Sigmoid colon (tissue), 7 donors: Measurements from ENCODE around the gene KIAA2012. TPM values are rescaled to one million over a fixed set of nuclear protein-coding genes. Genes with fewer than 3 reads are reported as not detected.

Experiments used
- DNase-seq: peaks from one replicate; pipeline ENCODE4 v3.0.0-alpha.2; 2019
- H3K27ac ChIP-seq, 4 donors: fragments of 200-600 bp; sonication (generic); one replicate each; pipeline ENCODE4 v1.5.1; 2016 to 2019; ENCODE audit warnings: mild to moderate bottlenecking in 1 of 4
- H3K27me3 ChIP-seq, 3 donors: fragments of 200-600 bp; sonication (generic); one replicate each; pipeline ENCODE4 v1.5.1; 2019; ENCODE audit warnings: mild to moderate bottlenecking in 1 of 3
- H3K36me3 ChIP-seq, 4 donors: fragments of 200-600 bp; sonication (generic); one replicate each; pipeline ENCODE4 v1.5.1; 2016 to 2019
- H3K4me1 ChIP-seq, 4 donors: fragments of 200-600 bp; sonication (generic); one replicate each; pipeline ENCODE4 v1.5.1; 2017 to 2019
- H3K4me3 ChIP-seq, 4 donors: fragments of 200-600 bp; sonication (generic); one replicate each; pipeline ENCODE4 v1.5.1; 2017 to 2019; ENCODE audit warnings: mild to moderate bottlenecking in 2 of 4, moderate library complexity in 1 of 4
- H3K9me3 ChIP-seq, 4 donors: fragments of 200-600 bp in 3 of 4; sonication (generic) in 3 of 4; one replicate each; pipeline versions ENCODE4 v1.5.1 to v1.6.1; 2013 to 2019
- CTCF ChIP-seq, 4 experiments: fragments of 450-650 bp in 3 of 4; fragments of 200-600 bp in 1 of 4; IDR thresholded peaks; one replicate each; pipeline ENCODE4 v1.5.1; 2016 to 2019; ENCODE audit warnings: antibody characterized with exemption in 4 of 4, mild to moderate bottlenecking in 3 of 4, moderate library complexity in 2 of 4
- EP300 ChIP-seq, 4 donors: sonication (generic); formaldehyde crosslinking; IDR thresholded peaks; one replicate each; pipeline ENCODE4 v1.6.1; 2017; ENCODE audit warnings: antibody characterized with exemption in 4 of 4
- POLR2A ChIP-seq, 2 donors: fragments of 450-650 bp; IDR thresholded peaks; one replicate each; pipeline ENCODE4 v1.6.1; 2016; ENCODE audit warnings: antibody characterized with exemption in 2 of 2, mild to moderate bottlenecking in 2 of 2, moderate library complexity in 2 of 2
- POLR2AphosphoS5 ChIP-seq, 4 donors: sonication (generic); formaldehyde crosslinking; IDR thresholded peaks; one replicate each; pipeline ENCODE4 v1.6.1; 2017; ENCODE audit warnings: antibody characterized with exemption in 4 of 4
- whole genome bisulfite sequencing, 2 donors: extraction: QIAGEN DNeasy Blood & Tissue Kit; methylation state at CpG; one replicate each; pipeline ENCODE4 v1.1.7; 2013; 5-methylcytosine and 5-hydroxymethylcytosine counted together
- intact Hi-C: fragments of 100-400 bp; cut with DNase I; formaldehyde crosslinking; loops from one replicate; pipeline ENCODE4 v1.15.1; 2023
- polyA plus RNA-seq, 3 donors: library from polyadenylated mRNA; stranded (reverse); fragments of 200-250 nt; gene quantifications; one replicate each; pipeline ENCODE4 v1.2.3, GENCODE V29; 2013
- total RNA-seq, 4 donors: library from RNA; depleted of rRNA; stranded (reverse); fragments of >200 nt; gene quantifications; one replicate each; pipeline ENCODE4 v1.1.0, GENCODE V29; 2016
- donor health status: healthy with polysubstance abuse.
- donor health status: Bipolar disorder and iron deficiency.
- donor health status: healthy.

KIAA2012 gene
- total and polyA plus RNA-seq, 7 donors: 0.04 to 0.83 (median 0.16) TPM; not detected in 4

GRCh38 chr2:202110491-202110890 is 37.4 kb downstream of the KIAA2012 start:
- DNase-seq: no peak
- H3K4me1 ChIP-seq: no peaks in the 10 kb centered on the region
- intact Hi-C loops: no loop called here
- WGBS, 2 donors: 68 to 69% methylated on average over 1 of the region's 1 CpG
- no peaks in the 10 kb centered on the region for H3K27me3 ChIP-seq
- no peaks in the 10 kb centered on the region for H3K9me3 ChIP-seq
- TF ChIP-seq EP300 (IDR thresholded peaks at IDR 0.05) (no peak), CTCF (IDR thresholded peaks at IDR 0.05) (no peak), POLR2A (IDR thresholded peaks at IDR 0.05) (no peak)
- no peak overlapping the region for H3K4me3 ChIP-seq
- no peaks in the 10 kb centered on the region for H3K36me3 ChIP-seq
- no peak overlapping the region for H3K27ac ChIP-seq

- Histone ChIP-seq H3K27me3 (no peaks in the 10 kb centered on the region), H3K9me3 (no peaks in the 10 kb centered on the region), H3K4me3 (no peak overlapping the region), H3K27ac (no peak overlapping the region), H3K36me3 (no peaks in the 10 kb centered on the region), H3K4me1 (no peaks in the 10 kb centered on the region)
- TF ChIP-seq POLR2AphosphoS5 (IDR thresholded peaks at IDR 0.05) (no peak), CTCF (IDR thresholded peaks at IDR 0.05) (no peak), EP300 (IDR thresholded peaks at IDR 0.05) (no peak), POLR2A (IDR thresholded peaks at IDR 0.05) (no peak)
- 84 to 91% methylated on average over 7 of the region's 7 CpGs for WGBS, 2 donors
- intact Hi-C loops: no loop called here
- no peak for DNase-seq
Observed at GRCh38 chr2:202112041-202112440, 39.0 kb downstream of the KIAA2012 start.

- Histone ChIP-seq H3K4me1 (no peaks in the 10 kb centered on the region), H3K36me3 (no peaks in the 10 kb centered on the region), H3K27ac (no peak overlapping the region), H3K4me3 (no peak overlapping the region), H3K27me3 (no peaks in the 10 kb centered on the region), H3K9me3 (no peaks in the 10 kb centered on the region)
- TF ChIP-seq POLR2A (IDR thresholded peaks at IDR 0.05): no peak
- no peak for TF ChIP-seq POLR2AphosphoS5 (IDR thresholded peaks at IDR 0.05)
- TF ChIP-seq CTCF (IDR thresholded peaks at IDR 0.05): no peak
- no peak for TF ChIP-seq EP300 (IDR thresholded peaks at IDR 0.05)
- intact Hi-C loops: no loop called here
- no peak for DNase-seq
- 76 to 83% methylated on average over 6 of the region's 6 CpGs for WGBS, 2 donors
Observed at GRCh38 chr2:202113571-202114142, 40.6 kb downstream of the KIAA2012 start.

- DNase-seq: no peak
- WGBS, 2 donors: 87 to 88% methylated on average over 1 of the region's 1 CpG
- intact Hi-C loops: no loop called here
- Histone ChIP-seq H3K4me3 (no peak overlapping the region), H3K9me3 (no peaks in the 10 kb centered on the region), H3K27me3 (no peaks in the 10 kb centered on the region), H3K4me1 (no peaks in the 10 kb centered on the region), H3K36me3 (no peaks in the 10 kb centered on the region), H3K27ac (no peak overlapping the region)
- TF ChIP-seq CTCF (IDR thresholded peaks at IDR 0.05) (no peak), POLR2AphosphoS5 (IDR thresholded peaks at IDR 0.05) (no peak), POLR2A (IDR thresholded peaks at IDR 0.05) (no peak), EP300 (IDR thresholded peaks at IDR 0.05) (no peak)
Observed at GRCh38 chr2:202114291-202114690, 41.2 kb downstream of the KIAA2012 start.

GRCh38 chr2:202114795-202115194 is 41.7 kb downstream of the KIAA2012 start:
- intact Hi-C loops: no loop called here
- TF ChIP-seq POLR2A (IDR thresholded peaks at IDR 0.05): no peak
- no peak for TF ChIP-seq CTCF (IDR thresholded peaks at IDR 0.05)
- no peak for TF ChIP-seq POLR2AphosphoS5 (IDR thresholded peaks at IDR 0.05)
- TF ChIP-seq EP300 (IDR thresholded peaks at IDR 0.05): no peak
- DNase-seq: no peak
- Histone ChIP-seq H3K9me3 (no peaks in the 10 kb centered on the region), H3K27ac (no peak overlapping the region), H3K4me1 (no peaks in the 10 kb centered on the region), H3K36me3 (no peaks in the 10 kb centered on the region), H3K27me3 (no peaks in the 10 kb centered on the region), H3K4me3 (no peak overlapping the region)
- WGBS, 2 donors: 84 to 96% methylated on average over 1 of the region's 1 CpG
